GM21529 (cell line): ENCODE measurements around the gene HS1BP3.

Experiments used
- ATAC-seq: cut with Tn5 transposase; IDR thresholded peaks from one replicate; pipeline ENCODE4 v1.9.1; 2021; ENCODE audit not compliant: unreplicated experiment

Gene HS1BP3

GRCh38 chr2:20633001-20633400 is 17.9 kb downstream of the HS1BP3 start:
- no peak for ATAC-seq

GRCh38 chr2:20632446-20632990 is 18.4 kb downstream of the HS1BP3 start:
- no peak for ATAC-seq

DNA sequence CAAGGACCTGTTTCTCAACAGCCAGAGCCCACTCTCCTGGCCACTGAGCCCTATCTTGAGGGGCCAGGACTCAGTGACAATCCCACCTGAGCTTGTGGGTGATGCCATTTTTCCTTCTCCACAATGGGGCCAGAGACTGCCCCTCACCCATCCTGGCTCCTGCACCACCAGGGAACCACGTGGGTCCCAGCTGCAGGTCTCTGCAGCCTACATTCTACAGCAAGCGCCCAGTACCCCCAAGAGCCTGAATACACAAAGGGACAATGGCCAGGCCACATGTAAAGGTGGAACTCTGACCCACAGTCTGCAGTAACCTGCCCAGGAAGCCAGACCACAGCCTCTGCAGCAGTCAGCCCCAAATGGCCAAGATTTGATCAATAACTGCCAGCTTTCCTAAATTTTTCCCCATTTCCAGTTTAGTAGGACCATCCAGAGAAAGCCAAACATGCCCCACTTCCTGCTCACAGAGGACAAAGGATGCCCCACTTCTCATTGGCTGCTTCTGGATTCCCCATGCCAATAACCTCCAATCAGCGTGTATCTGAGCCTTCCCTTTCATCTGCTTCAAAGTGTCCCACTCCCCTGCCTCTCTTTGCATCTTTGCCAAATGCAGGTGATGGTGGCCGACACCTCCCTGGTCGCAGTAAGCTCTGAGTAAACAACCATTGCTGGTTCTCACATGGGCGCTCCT is 19.1 kb downstream of the HS1BP3 start:
- ATAC-seq = no peak

- ATAC-seq = no peak
These were observed 19.9 kb downstream of the HS1BP3 start for GRCh38 chr2:20630967-20631366.

DNA sequence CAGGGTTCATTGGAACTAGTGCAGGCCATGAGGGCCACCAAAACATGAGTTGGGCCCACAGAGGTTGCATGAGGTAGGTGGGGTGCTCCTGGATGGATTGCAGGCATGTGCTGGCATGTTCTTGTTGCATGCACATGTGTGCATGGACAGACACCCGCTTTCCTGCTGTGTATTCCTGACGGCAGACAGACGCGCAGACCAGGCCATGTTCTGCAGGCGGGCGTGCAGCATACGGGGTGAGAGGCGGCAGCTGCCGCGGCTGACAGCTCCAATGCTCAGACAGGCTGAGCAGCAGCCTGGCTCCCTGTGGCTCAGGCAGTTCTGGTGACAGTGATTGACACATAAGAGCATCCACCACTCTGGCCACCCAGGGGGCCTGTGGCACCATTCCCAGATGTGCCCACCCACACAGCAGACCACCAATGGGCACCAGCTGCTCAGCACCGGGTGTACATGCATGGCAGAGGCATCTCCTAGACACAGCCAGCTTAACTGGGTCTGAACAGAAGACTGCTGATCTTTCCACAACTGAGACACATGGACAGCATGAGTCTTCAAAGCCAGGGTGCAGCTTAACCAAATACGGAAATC is 21.2 kb downstream of the HS1BP3 start:
- ATAC-seq = no peak

DNA sequence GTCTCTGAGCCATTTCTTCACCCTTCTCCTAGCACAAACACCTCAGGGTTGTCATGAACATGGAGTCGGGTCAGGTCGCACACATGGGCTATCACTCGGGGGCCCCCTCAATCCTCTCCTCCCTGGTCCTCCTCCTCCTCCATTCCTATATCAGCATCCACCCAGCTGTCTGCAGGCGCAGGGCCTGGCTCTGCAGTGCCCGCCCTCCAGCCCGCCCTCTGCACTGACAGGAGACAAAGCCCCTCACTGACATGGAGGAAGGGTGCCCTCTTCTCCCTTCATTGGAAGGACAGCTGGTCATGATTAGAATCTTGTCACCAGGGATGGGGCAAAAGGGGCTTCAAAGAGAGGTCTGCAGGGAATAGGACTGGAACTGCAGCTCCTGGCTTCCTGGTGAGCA is 21.7 kb downstream of the HS1BP3 start:
- ATAC-seq = no peak

DNA sequence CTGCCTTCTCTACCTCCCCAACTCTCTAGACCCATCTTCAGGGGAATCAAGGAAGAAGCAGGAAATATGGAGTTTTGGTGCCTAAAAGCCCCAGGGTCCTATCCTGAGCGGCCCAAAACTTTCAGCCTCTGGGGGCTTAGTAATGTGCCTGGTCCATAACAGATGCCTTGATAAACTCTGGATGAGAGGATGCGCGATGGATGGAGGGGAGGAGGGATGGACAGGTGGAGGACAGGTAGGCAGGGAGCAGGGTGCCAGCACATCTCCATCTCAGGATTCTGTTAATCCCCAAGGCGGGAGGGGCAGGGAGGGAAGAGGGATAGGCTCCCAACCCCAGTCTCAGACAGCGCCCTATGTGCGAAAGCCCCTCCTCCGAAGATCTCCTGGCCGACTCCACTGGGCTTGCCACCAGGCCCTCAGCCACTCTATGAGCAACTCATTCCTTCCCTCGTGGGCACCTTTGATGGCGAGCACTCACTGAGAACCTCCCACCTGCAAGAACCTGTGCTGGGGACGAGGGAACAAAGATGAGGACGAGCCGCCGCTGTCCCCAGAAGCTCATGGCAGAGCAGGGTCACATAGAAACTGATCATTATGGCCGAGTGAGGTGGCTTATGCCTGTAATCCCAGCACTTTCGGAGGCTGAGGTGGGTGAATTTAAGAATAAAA is 23.1 kb downstream of the HS1BP3 start:
- no peak for ATAC-seq

DNA sequence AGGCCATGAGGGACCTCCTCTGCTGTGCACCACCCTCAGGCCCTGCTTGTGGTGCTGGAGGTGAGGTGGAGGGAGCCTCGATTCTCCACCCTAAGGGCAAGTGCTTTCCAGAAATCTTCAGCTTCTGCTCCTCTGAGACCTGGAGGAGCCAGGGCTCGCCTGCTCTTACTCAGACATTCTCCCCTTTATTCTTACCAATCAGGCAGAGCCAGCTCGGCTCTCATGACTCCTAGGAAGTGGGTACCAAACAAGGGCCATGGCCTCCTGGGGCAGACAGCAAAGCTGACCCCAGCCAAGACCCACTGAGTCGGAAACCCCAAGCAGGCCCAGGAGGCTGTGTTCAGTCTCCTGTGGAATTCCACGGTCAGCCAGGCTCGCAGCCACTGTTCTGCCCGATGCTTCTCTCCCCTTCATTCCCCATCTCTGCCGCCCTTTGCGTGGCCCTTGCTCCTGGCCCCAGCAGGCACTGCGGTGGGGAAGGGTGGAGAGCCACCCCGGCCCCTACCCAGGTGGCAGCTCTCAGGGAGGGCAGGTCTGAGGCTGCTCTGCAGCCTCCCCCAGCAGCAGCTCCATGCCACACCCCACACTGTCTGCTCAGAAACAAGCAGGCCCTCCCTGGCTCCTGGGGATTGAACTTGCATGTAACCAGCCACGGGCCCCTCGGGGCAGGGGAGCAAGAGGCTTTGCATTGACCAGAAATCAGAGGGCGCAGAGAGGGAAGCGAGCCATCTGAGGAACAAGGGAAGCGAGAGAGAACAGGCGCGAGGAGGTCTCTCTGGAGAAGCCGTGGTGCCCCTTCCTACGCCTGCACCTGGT is 24.0 kb downstream of the HS1BP3 start:
- ATAC-seq = no peak

GRCh38 chr2:20626392-20626697 is 24.6 kb downstream of the HS1BP3 start:
- ATAC-seq = no peak

- no peak for ATAC-seq
These were observed 25.2 kb downstream of the HS1BP3 start for GRCh38 chr2:20625491-20626391.

DNA sequence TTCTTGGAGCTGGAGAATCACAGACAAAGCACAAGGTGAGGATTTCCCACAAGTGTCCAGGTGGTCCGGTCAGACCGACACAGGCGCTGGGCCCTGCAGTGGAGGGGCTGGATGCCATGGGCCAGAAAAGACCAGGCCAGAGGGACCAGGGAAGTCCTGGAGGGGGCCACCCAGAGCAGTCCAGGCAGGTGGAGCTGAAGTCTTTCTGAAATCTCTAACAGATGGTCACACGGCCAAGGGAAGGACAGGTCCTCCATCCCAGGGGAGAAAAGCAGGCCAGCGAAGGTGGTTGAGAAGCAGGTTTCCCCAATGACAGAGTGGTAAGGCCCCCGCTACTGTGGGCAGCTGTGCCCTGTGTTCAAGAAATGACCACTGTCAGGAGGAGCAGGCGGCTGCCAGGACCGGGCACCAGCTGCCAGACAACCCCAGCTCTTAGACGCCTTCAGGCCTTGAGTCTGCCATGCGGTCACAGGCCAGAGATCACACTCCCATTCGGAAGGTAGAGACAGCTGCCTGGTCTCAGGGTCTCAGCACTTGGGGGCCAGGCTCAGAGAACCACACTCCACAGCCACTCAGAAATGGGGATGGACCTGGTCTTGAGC is 25.9 kb downstream of the HS1BP3 start:
- ATAC-seq = no peak

- no peak for ATAC-seq
These were observed 26.6 kb downstream of the HS1BP3 start for GRCh38 chr2:20624156-20624883.

DNA sequence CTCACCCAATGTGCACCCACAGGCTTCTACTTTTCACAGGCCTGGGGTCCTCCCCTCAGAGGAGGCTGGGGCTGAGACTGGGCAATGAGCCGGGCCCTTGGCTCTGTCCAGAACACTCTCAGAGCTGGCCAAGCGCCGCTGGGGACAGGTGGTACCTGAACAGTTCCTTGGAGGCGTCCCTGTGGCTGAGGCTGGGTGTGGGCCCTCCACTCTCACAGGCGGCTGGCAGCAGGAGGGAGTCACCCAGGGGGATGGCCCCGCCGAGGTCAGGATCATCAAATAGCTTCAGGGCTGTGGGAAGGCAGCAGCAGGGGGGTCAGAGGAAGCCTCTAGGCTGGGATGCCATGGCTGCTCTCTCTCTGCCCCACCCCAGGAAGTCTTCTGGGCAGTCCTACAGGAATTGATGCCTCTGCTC is 27.1 kb downstream of the HS1BP3 start:
- ATAC-seq = no peak

GRCh38 chr2:20623241-20623640 is 27.7 kb downstream of the HS1BP3 start:
- ATAC-seq = no peak

DNA sequence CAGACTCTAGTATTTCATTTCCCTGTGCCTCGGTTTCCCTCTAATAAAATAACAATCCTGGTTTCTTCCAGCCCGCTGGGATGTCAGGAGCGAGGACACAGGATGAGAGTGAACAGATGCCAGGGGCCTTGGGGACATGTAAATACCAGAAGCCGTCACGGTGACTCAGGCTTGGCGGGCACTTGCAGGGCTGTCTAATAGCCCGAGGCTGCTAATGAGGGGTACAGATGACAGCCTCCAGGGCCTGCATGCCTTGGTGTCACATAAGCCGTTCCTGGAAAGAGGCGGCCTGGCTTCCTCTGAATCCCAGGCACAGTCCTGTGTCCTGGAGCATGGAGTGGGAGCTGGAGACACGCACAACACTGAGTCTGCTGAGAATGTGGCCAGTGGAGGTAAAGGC is 28.2 kb downstream of the HS1BP3 start:
- ATAC-seq = no peak

GRCh38 chr2:20622296-20622686 is 28.6 kb downstream of the HS1BP3 start:
- no peak for ATAC-seq

DNA sequence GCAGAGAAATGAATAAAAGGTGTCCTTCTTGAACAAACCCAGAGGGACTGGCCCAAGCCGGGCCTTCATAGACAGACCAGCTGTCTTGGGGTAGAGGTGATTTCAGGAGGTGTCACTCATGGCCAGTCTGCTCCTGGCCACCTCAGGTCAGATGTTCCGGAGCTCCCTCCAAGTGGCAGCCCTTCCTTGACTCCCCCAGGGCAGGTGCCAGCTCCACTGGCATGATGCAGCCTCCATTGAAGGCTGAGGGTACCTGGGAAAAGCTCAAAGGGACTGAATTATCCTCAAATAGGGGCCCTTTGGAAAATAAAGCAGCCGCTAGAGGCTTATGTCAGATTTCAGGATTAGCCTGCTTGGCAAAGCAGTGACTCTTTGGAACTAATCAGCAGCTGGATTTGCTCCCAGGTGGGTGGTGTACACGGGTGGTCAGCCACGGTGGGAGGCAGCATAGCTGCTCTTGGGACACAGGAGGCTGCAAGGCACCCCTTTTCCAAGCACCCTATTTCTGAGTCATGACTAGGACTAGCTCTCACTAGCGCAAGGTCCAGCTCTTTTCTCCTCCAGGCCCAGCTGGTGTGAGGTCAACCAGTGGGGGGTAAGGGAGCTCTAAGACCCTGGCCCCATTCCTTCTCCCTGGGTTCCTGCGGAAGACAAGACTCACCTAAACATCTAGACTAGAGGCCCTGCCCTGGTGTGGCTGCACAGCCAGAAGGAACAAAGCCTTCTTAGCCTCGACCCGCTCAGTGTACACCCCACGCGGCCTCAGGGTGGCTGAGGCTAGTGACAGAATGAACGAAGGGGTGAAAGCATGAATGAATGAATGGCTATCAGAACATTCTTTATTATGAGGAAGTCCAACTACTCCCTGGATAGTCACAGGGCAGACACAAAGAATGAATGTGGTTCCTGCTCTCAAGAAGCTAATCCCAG is 29.3 kb downstream of the HS1BP3 start:
- no peak for ATAC-seq

GRCh38 chr2:20620696-20621365 is 30.1 kb downstream of the HS1BP3 start:
- ATAC-seq = no peak
